A673 (cell line): ENCODE measurements around the gene VPS29.

Source experiments
- CTCF ChIP-seq: fragments of 300-800, 200-600 bp; sonication (generic); conservative IDR thresholded peaks from 2 replicates; pipeline ENCODE4 v1.5.1; 2017; ENCODE audit warnings: low read depth, mild to moderate bottlenecking, antibody characterized with exemption, low read length, moderate library complexity, mixed read lengths
- EZH2 ChIP-seq: fragments of 200-600 bp; sonication (generic); IDR thresholded peaks from 2 replicates; pipeline ENCODE4 v1.6.1; 2017; ENCODE audit warnings: borderline replicate concordance, low read depth, mild to moderate bottlenecking, mixed read lengths, antibody characterized with exemption, low read length; ENCODE audit not compliant: poor library complexity, severe bottlenecking

- TF ChIP-seq EZH2: no peak
- no peak for TF ChIP-seq CTCF
These were observed 28.6 kb upstream of the VPS29 start for GRCh38 chr12:110530511-110530910.
